K562 (cell line): ENCODE data around the gene ANK3. TPM values are rescaled to one million over a fixed set of nuclear protein-coding genes. Genes with fewer than 3 reads are reported as not detected.
A peak's percentile ranks its signal among the peaks of the same experiment; 100 is the strongest.

Experiments
- BCOR ChIP-seq: fragments of 450-650 bp; IDR thresholded peaks from 2 replicates; pipeline ENCODE4 v1.6.1; 2016
- C11orf30 ChIP-seq: fragments of 450-650 bp; IDR thresholded peaks from 2 replicates; pipeline ENCODE4 v1.6.1; 2016; ENCODE audit warnings: low read depth, mild to moderate bottlenecking
- FIP1L1 ChIP-seq: fragments of 200-400 bp; formaldehyde crosslinking; IDR thresholded peaks from 2 replicates; pipeline ENCODE4 v1.6.1; 2018; ENCODE audit warnings: mild to moderate bottlenecking, low read depth, low read length; ENCODE audit not compliant: poor library complexity, severe bottlenecking
- KAT2B ChIP-seq: IDR thresholded peaks from one replicate; pipeline ENCODE4 v1.6.1; 2012; ENCODE audit warnings: low read depth, mild to moderate bottlenecking, control low read depth, inconsistent platforms, low read length, moderate library complexity
- KAT7 ChIP-seq: sonication (generic); formaldehyde crosslinking; IDR thresholded peaks from 2 replicates; pipeline ENCODE4 v1.8.0; 2022; ENCODE audit warnings: missing genetic modification reagents, mild to moderate bottlenecking, borderline replicate concordance
- NCOR1 ChIP-seq: fragments of 450-650 bp; IDR thresholded peaks from 2 replicates; pipeline ENCODE4 v1.6.1; 2016; ENCODE audit warnings: mild to moderate bottlenecking, moderate library complexity
- PHF8 ChIP-seq: fragments of 200-600 bp; sonication (generic); IDR thresholded peaks from 2 replicates; pipeline ENCODE4 v1.6.1; 2012; ENCODE audit warnings: mixed run types, mild to moderate bottlenecking, inconsistent platforms, low read length, moderate library complexity, borderline replicate concordance
- POLR2A ChIP-seq: fragments of 450-650 bp; conservative IDR thresholded peaks from 2 replicates; pipeline ENCODE4 v1.6.1; 2016
- PPARD ChIP-seq: fragments of 250-450 bp; sonication (Bioruptor Pico); IDR thresholded peaks from 2 replicates; pipeline ENCODE4 v1.8.0; 2022; ENCODE audit warnings: inconsistent platforms, mild to moderate bottlenecking, moderate library complexity
- SFPQ ChIP-seq: fragments of 200-400 bp; formaldehyde crosslinking; IDR thresholded peaks from 2 replicates; pipeline ENCODE4 v1.6.1; 2017; ENCODE audit warnings: mild to moderate bottlenecking, low read depth, low read length, moderate library complexity
- SMAD2 ChIP-seq: fragments of 150-350 bp; IDR thresholded peaks from 2 replicates; pipeline ENCODE4 v1.6.1; 2014; ENCODE audit warnings: low read depth, mild to moderate bottlenecking, low read length
- STAT5A ChIP-seq: IDR thresholded peaks from 2 replicates; pipeline ENCODE4 v1.6.1; 2012; ENCODE audit warnings: low read length, inconsistent platforms, borderline replicate concordance
- TRIM25 ChIP-seq: fragments of 450-650 bp; IDR thresholded peaks from 2 replicates; pipeline ENCODE4 v1.7.0; 2016; ENCODE audit warnings: borderline replicate concordance
- ZNF274 ChIP-seq: IDR thresholded peaks from 2 replicates; pipeline ENCODE4 v1.6.1; 2011; ENCODE audit warnings: low read depth, mild to moderate bottlenecking, low read length, moderate library complexity, borderline replicate concordance
- ZNF41 ChIP-seq: fragments of 250-450 bp; sonication (Bioruptor Pico); conservative IDR thresholded peaks from 2 replicates; pipeline ENCODE4 v1.4.0; 2020; ENCODE audit warnings: mild to moderate bottlenecking
- polyA plus RNA-seq, 8 experiments: library from polyadenylated mRNA; depleted of rRNA in 4 of 8; stranded (reverse) in 5 of 8; unstranded in 3 of 8; fragments of >200 nt; fragmentation: Nextera tagmentation in 2 of 8; fragmentation: Illumina TruSeq in 1 of 8; extraction: Ambion mirVana in 2 of 8; extraction: Trizol in 1 of 8; gene quantifications; 2 replicates each; pipeline versions ENCODE4 v1.2.1 to v1.2.3, GENCODE V29; 2011 to 2014; ENCODE audit warnings: inconsistent platforms in 1 of 8, missing spikeins in 1 of 8
- total RNA-seq, 7 experiments: library from RNA; depleted of rRNA in 6 of 7; stranded (reverse); fragments of >200 nt in 6 of 7; fragmentation: Illumina TruSeq in 2 of 7; extraction: Trizol in 2 of 7; gene quantifications; 2 replicates each; pipeline versions ENCODE4 v1.2.1 to v1.2.3, GENCODE V29; 2011 to 2021; ENCODE audit warnings: low replicate concordance in 1 of 7
- TF ChIP-seq, protein P1 (sequence below): sonication (generic); formaldehyde crosslinking; IDR thresholded peaks from 2 replicates; pipeline ENCODE4 v1.8.1; 2023; ENCODE audit warnings: mild to moderate bottlenecking, missing genetic modification reagents
- TF ChIP-seq, protein P2 (sequence below), 2 experiments: fragments of 150-350 bp in 1 of 2; IDR thresholded peaks; 2 replicates each; pipeline ENCODE4 v1.6.1; 2012 to 2016; ENCODE audit warnings: low read depth in 2 of 2, low read length in 2 of 2, mild to moderate bottlenecking in 1 of 2, moderate library complexity in 1 of 2

ANK3 gene
- total and polyA plus RNA-seq, 9 of the 15 experiments (the other 6 are each of a cell fraction or from before 2014, with no cell fraction given) = 10.0 to 32.3 (median 17.9) TPM

GRCh38 chr10:60299961-60300883, 89.5 kb downstream of the ANK3 start (continued):
- TF ChIP-seq STAT5A (no peak), ZNF41 (CRISPR knock-in tag) (0 out of 2 replicates have a peak, but pooled peaks have one; percentile 25), BCOR (peak; percentile 30; the same call in 1 of the 2 replicates), KAT2B (no peak), ZNF274 (no peak), C11orf30 (peak; percentile 98), KAT7 (CRISPR knock-in tag) (no peak), POLR2A (peak; percentile 72), SMAD2 (no peak), TRIM25 (no peak), PPARD (CRISPR knock-in tag) (no peak), NCOR1 (peak; percentile 51), FIP1L1 (no peak), SFPQ (no peak), PHF8 (peak; percentile 39; the same call in 1 of the 2 replicates)
- TF ChIP-seq, protein P1, sequence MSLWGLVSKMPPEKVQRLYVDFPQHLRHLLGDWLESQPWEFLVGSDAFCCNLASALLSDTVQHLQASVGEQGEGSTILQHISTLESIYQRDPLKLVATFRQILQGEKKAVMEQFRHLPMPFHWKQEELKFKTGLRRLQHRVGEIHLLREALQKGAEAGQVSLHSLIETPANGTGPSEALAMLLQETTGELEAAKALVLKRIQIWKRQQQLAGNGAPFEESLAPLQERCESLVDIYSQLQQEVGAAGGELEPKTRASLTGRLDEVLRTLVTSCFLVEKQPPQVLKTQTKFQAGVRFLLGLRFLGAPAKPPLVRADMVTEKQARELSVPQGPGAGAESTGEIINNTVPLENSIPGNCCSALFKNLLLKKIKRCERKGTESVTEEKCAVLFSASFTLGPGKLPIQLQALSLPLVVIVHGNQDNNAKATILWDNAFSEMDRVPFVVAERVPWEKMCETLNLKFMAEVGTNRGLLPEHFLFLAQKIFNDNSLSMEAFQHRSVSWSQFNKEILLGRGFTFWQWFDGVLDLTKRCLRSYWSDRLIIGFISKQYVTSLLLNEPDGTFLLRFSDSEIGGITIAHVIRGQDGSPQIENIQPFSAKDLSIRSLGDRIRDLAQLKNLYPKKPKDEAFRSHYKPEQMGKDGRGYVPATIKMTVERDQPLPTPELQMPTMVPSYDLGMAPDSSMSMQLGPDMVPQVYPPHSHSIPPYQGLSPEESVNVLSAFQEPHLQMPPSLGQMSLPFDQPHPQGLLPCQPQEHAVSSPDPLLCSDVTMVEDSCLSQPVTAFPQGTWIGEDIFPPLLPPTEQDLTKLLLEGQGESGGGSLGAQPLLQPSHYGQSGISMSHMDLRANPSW (CRISPR knock-in tag) = no peak
- TF ChIP-seq, protein P2, sequence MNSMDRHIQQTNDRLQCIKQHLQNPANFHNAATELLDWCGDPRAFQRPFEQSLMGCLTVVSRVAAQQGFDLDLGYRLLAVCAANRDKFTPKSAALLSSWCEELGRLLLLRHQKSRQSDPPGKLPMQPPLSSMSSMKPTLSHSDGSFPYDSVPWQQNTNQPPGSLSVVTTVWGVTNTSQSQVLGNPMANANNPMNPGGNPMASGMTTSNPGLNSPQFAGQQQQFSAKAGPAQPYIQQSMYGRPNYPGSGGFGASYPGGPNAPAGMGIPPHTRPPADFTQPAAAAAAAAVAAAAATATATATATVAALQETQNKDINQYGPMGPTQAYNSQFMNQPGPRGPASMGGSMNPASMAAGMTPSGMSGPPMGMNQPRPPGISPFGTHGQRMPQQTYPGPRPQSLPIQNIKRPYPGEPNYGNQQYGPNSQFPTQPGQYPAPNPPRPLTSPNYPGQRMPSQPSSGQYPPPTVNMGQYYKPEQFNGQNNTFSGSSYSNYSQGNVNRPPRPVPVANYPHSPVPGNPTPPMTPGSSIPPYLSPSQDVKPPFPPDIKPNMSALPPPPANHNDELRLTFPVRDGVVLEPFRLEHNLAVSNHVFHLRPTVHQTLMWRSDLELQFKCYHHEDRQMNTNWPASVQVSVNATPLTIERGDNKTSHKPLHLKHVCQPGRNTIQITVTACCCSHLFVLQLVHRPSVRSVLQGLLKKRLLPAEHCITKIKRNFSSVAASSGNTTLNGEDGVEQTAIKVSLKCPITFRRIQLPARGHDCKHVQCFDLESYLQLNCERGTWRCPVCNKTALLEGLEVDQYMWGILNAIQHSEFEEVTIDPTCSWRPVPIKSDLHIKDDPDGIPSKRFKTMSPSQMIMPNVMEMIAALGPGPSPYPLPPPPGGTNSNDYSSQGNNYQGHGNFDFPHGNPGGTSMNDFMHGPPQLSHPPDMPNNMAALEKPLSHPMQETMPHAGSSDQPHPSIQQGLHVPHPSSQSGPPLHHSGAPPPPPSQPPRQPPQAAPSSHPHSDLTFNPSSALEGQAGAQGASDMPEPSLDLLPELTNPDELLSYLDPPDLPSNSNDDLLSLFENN (IDR thresholded peaks at IDR 0.05; ENCODE audit: low read depth in 2 of 2, low read length in 2 of 2) = peak; percentile 35 to 71; a peak in 1 of 4 replicates
